Frontal cortex (tissue), 4 donors: ENCODE results near the gene SSTR3. TPM values are rescaled to one million over a fixed set of nuclear protein-coding genes. Genes with fewer than 3 reads are reported as not detected.

Experiments
- DNase-seq, 2 donors: peaks; one replicate each; pipeline ENCODE4 v3.0.0; 2012; ENCODE audit warnings: low spot score in 2 of 2
- FAIRE-seq: peaks from 2 replicates; lab custom pipeline; 2012; peaks lifted over from hg19 to GRCh38; lab: Jason Lieb, UNC
- total RNA-seq: library from RNA; depleted of rRNA; stranded (reverse); fragments of >200 nt; gene quantifications from one replicate; pipeline ENCODE4 v1.2.3, GENCODE V29; 2014
- donor health status: control.
- donor health status: control.
- donor health status: control.

Gene SSTR3
- total RNA-seq, 1 donor from 2014 or later = 0.41 TPM

- no peak for DNase-seq
- no peak for FAIRE-seq
These were observed 12.5 kb downstream of the SSTR3 start for GRCh38 chr22:37199760-37200108.

- FAIRE-seq (peak; percentile 85), DNase-seq (peak; percentile 97 to 100)
These were observed 13.0 kb downstream of the SSTR3 start for GRCh38 chr22:37199103-37199759.

- FAIRE-seq (no peak), DNase-seq (peak; percentile 78 to 81)
These were observed 13.8 kb downstream of the SSTR3 start for GRCh38 chr22:37198258-37199102.

DNA sequence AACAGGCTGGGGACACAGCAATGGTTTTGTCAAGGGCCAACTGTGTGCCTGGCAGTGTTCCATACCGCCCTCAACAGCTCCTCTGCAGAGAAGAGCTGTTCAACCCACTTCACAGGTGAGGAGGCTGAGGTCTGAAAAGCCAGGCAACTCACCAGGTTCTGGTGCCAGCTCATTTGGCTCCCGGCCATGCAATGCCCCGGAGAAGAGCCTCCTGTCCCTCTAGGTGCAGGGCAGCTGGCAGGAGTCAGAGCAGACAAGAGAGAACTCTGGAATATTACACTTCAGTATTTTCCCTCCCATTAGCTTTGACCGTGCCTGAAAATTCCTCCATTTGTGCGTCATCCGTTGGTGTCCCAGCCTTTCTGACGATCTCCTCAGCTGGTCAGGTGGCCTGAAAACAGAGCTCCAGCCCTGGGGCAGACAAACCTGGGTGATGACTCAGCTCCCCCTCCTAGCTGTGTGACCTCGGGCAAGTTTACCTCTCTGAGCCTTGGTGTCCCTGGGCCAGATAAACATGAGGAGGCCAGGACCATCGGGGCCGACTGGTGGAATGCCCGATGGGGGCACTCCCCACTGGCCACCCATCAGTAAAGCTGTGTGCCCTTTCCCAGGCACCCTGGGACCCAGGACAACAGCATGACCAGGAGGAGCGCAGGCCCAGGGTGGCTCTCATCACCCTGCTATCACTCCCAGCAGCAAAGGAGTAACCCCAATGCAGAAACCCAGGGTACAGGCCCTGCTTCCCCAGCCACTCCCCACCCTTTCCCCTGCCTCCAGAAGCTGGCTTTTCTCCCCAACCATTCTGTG, 14.6 kb downstream of the SSTR3 start:
- DNase-seq (no peak), FAIRE-seq (no peak)

DNA sequence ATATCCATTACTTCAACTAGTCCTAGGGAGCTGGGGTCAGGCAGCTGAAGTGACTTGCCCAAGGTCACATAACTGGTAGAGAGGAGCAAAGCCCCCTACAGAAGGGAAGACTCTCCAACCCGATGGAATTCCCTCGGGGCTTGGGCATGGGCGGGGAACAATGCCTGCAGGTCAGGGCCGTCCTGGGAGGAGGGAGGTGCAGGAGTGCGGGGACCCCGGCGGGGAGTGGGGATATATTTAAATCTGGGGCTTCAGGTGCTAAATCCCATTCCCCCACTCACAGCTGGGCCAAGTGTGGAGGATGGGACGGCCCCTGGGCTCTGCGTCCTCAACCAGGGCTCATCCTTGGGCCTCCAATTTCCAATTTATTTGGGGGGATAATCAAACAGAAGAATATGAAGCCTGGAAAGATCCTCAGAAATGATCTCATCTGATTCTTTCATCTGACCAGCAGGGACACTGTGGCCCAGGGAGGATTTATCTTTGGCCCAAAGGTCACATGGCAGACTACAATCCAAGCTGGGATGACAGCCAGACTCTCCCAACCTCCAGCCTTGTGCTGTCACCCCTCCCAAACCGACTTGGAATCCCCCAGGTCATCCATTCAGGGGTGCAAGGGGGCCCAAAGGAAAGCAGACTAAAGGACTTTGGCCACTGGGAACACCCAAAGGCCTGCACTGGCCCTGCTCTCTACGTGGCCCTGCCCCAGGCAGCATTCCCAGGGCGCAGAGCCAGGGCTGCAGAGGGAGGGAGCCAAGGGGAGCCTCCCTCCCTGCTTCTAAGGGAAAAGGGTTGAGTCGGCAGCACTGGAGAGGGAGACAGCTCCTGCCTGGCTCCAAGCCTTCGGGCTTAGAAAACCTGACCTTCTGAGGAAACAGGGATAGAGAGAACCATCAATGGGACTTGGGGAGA, 15.5 kb downstream of the SSTR3 start:
- no peak for DNase-seq
- FAIRE-seq = no peak

DNA sequence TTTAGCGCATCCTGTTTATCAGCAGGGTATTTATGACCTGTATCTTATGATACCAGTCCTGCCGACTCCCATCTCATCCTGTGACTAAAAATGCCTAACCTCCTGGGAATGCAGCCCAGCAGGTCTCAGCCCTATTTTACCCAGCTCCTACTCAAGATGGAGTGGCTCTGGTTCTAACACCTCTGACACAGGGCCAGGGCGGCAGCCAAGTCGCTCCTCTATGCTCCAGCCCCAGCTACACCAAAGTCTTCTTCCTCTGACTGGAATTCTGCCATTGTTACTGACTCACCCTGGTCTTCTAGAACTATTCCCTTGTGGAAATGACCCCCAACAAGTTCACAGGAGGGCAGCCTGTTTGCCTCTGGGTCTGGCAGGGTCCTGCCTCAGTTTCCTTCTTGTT, 16.4 kb downstream of the SSTR3 start:
- FAIRE-seq = no peak

DNA sequence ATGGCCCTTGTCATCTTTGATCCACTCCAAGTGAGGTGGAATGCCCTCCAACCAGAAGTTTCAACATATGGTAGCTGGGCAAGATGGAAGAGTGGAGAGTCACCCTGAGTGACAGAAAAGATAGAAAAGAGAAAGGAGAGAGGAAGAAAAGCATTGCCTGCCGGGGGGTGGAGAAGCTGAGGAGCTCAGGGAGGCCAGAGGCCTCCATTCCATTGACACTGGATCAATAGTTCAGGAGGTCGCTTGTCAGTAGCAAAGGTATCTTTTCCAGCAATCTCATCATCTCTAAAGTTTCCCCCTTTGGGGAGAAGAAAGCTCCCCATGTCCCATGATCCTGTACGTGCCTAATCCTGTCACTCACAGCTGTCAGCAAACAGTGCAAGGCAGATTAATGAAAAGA, 17.5 kb downstream of the SSTR3 start:
- no peak for FAIRE-seq
- DNase-seq = no peak

More for the DNA sequence above, 16.4 kb downstream of the SSTR3 start:
- no peak for DNase-seq

DNA sequence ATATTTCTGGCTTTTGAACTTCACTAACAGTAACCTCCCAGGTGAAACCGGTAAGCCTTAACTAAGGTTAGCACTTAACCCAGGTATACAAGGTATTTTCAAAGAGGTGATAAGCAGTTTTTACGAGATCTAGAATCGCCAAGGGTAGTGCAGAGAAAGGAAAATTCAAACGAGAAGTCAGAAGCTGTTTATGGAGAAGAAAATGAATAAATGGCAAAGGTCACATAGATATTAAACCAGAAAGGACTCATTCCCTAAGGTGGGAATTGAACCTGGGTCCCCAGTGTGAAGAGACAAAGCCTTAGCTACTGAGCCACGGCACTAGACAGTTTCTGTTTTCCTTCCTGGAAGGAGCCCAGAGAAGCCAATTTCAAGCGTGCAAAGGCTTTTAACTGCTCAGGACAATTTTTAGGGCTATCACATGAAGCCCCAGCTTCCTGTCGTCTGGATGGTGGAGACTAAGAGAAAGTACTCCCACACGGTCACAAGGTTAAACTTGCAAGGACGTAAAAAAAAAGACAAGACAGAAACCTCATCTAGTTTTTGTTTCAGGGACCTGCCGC, 18.6 kb downstream of the SSTR3 start:
- no peak for DNase-seq

GRCh38 chr22:37192741-37193140, 19.5 kb downstream of the SSTR3 start:
- no peak for FAIRE-seq

More for the DNA sequence above, 18.6 kb downstream of the SSTR3 start:
- no peak for FAIRE-seq

GRCh38 chr22:37192204-37192603, 20.1 kb downstream of the SSTR3 start:
- FAIRE-seq (no peak), DNase-seq (no peak)

More at GRCh38 chr22:37192741-37193140, 19.5 kb downstream of the SSTR3 start:
- DNase-seq = no peak

- FAIRE-seq (no peak), DNase-seq (no peak)
These were observed 22.0 kb downstream of the SSTR3 start for GRCh38 chr22:37190262-37190780.

DNA sequence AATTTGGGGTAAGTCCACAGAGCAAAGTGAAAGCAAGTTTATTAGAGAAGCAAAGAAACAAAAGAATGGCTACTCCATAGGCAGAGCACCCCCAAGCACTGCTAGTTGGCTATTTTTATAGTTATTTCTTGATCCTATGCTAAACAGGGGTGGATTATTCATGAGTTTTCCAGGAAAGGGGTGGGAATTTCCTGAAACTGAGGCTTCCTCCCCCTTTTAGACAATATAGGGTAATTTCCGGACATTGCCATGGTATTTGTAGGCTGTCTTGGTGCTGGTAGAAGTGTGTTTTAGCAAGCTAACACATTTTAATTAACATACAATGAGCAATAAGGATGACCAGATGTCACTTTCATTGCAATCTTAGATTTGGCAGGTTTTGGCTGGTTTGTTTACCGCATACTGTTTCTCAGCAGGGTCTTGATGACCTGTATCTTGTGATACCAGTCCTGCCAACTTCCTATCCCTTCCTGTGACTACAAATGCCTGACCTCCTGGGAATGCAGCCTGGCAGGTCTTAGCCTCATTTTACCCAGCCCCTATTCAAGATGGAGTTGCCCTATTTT, 23.3 kb downstream of the SSTR3 start:
- FAIRE-seq = no peak
- DNase-seq = no peak

DNA sequence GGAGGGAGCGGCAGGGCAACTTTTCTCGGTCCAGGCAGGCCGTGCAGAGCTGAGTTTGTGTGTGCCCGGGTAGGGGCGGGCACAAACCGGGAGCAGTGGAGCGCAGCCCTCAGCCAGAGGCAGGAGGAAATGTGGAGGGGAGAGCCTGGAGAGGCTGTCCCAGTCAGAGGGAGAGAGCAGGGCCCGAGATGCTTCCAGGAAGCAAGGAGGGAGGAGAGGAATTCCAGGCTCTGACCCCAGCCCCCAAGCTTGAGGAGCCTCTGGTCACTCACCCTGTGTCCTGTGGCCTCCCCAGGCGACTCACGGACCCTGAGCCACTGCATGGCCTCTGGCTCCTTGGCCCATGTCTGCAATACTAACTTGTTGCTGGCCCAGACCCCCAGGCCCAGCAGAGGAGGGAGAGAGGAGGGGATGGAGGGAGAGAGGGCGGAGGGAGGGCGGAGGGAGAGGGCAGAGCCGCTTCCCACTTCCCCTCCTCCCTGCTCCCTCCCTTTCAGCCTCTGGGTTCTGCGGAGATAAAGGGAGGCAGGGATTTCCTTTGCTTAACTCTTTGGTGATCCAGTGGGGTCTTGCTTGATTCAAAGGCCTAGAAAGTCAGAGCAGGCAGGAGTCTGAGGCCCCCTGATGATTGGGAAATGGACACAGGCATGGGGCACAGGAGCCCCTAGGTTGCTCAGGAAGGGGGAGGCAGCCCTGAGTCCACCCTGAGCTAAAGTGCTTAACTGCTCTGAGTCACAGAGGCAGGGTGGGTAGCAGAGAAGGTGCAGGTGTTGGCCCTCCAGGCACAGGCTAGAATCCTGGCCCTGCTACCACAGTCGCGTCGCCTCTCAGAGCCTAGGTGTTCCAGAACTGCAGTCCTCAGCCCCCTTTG, 24.2 kb downstream of the SSTR3 start, which contains the start of gene C1QTNF6:
C1QTNF6 (minus strand) TSS at position 357 of the 871 bp plus-strand sequence; CDS start at position 323, 34 bp downstream.
- no peak for FAIRE-seq
- no peak for DNase-seq

DNA sequence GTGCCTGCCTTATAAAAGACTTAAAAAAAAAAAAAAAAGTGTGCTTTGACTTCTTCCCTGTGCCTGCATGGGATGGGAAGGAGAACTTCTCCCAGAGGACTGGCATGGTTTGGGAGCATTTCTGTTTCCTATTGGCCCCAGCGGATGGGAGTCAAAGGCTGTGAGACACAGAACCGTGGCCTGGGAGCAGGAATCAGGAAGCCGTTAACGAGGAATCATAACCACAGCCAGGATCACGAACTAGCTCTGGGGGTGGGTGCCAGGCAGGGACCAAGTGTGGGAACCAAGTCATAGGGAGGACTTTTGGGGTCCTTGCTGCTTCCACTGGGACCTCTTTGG, 24.8 kb downstream of the SSTR3 start:
- no peak for FAIRE-seq
- DNase-seq = no peak

GRCh38 chr22:37186997-37187522, 25.2 kb downstream of the SSTR3 start:
- no peak for DNase-seq
- FAIRE-seq = no peak

DNA sequence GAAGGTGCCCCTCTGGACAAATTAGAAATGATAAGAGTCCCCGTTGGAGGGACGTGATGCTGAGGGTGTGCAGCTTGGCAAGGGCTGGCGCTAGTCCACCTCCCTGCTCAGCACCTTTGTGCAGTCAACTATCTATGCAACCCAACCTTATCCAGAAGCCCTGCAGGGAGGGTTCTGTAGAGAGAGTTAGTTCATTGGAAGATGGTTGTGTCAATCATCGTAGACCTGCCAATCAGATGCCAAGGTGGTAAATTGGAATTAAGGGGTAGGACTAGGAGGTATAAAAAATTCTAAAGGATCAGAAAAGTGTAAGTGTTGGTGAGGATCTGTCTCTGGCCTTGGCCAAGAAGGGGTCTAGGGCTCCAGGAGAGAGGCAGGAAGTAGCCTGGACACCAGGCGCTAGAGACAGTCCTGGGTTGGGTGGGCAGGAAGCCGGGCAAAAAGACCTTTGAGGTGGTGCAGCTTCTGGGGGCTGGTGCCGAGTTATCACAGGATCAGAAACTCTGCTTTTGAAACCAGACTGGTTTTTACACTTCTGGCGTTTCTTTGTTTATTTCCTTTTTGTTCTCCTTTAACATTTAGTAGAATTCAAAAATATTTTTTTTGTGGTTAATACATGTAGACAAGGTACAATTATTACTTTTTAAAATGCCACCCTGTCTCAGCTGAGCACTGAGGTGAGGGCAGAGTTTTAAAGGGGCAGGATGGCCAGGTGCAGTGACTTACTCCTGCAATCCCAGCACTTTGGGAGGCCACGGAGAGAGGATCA, 25.9 kb downstream of the SSTR3 start:
- no peak for FAIRE-seq
- DNase-seq = peak in 1 of 2 donors; percentile 71
